GM19468 (cell line): Measurements from ENCODE around the gene PDZD7.
A peak's percentile ranks its signal among the peaks of the same experiment; 100 is the strongest.
"Not testable (repeated sequence)": the region's sequence is repeated elsewhere in the genome, so short reads cannot be mapped to it uniquely, and the experiment has no call there.

Experiments
- ATAC-seq: cut with Tn5 transposase; IDR thresholded peaks from one replicate; pipeline ENCODE4 v1.9.1; 2021; ENCODE audit warnings: mild to moderate bottlenecking, moderate library complexity, moderate number of reproducible peaks; ENCODE audit not compliant: unreplicated experiment; ENCODE audit errors: extremely low read depth

Gene PDZD7

GRCh38 chr10:101042667-101043362, 11.9 kb upstream of the PDZD7 start:
- ATAC-seq: peak; percentile 75

- no peak for ATAC-seq
Observed at GRCh38 chr10:101042118-101042517, 11.2 kb upstream of the PDZD7 start.

- ATAC-seq: no peak
Observed at GRCh38 chr10:101041252-101041761, 10.4 kb upstream of the PDZD7 start.

- ATAC-seq: no peak
Observed at GRCh38 chr10:101040851-101041250, 9.9 kb upstream of the PDZD7 start.

DNA sequence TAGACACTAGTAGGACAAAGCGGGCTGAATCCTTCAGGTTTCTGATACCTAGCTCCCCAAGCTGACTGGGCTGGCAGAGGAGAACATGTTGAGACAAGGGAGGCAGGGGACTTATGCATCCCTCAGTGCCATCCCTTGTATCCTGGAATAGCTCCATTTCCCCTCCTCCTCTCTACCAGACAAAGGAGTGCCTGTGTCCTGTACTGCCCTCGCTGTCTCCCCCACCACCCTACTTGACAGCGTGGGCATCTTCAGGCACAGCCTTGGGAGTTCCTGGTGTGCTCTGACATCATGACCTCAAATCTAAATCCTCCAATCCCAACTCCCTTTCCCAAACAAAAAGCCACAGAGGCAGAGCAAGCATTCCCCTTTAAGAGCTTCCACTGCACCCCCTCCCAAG, 9.1 kb upstream of the PDZD7 start:
- ATAC-seq: no peak

- no peak for ATAC-seq
Observed at GRCh38 chr10:101038484-101038883, 7.6 kb upstream of the PDZD7 start.

- ATAC-seq: no peak
Observed at GRCh38 chr10:101036726-101037125, 5.8 kb upstream of the PDZD7 start.

- ATAC-seq: no peak
Observed at GRCh38 chr10:101035916-101036702, 5.2 kb upstream of the PDZD7 start.

GRCh38 chr10:101035314-101035713, 4.4 kb upstream of the PDZD7 start:
- ATAC-seq: no peak

DNA sequence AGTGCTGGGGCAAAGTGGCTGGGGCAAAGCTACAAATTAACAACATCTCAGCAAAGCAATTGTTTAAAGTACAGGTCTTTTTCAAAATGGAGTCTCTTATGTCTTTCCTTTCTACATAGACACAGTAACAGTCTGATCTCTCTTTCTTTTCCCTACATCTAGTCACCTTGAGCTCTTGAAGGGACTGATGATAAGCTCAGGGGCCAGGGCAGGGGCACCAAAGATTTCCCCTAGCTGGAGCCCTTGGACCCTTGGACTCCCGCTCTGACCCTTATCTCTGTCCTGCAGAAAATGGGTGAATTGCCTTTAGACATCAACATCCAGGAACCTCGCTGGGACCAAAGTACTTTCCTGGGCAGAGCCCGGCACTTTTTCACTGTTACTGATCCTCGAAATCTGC, 3.5 kb upstream of the PDZD7 start:
- ATAC-seq: not testable (repeated sequence)

DNA sequence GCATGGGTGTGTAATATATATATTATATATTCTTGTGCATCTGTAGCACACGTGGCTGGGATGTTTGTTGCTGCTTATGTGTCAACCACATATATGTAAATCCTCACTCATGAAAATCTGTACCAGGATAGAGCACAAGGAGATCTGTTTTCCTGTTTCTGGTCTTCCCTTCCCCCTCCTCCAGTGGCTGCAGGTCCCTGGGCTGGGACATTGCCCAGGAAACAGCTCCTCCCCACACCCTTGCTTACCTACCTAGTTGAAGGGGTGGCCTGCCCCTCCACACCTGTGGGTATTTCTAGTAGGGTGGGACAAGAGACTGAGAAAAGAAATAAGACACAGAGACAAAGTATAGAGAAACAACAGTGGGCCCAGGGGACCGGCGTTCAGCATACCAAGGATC, 2.3 kb upstream of the PDZD7 start:
- ATAC-seq: no peak

GRCh38 chr10:101032637-101033224, 1.8 kb upstream of the PDZD7 start:
- ATAC-seq: no peak

DNA sequence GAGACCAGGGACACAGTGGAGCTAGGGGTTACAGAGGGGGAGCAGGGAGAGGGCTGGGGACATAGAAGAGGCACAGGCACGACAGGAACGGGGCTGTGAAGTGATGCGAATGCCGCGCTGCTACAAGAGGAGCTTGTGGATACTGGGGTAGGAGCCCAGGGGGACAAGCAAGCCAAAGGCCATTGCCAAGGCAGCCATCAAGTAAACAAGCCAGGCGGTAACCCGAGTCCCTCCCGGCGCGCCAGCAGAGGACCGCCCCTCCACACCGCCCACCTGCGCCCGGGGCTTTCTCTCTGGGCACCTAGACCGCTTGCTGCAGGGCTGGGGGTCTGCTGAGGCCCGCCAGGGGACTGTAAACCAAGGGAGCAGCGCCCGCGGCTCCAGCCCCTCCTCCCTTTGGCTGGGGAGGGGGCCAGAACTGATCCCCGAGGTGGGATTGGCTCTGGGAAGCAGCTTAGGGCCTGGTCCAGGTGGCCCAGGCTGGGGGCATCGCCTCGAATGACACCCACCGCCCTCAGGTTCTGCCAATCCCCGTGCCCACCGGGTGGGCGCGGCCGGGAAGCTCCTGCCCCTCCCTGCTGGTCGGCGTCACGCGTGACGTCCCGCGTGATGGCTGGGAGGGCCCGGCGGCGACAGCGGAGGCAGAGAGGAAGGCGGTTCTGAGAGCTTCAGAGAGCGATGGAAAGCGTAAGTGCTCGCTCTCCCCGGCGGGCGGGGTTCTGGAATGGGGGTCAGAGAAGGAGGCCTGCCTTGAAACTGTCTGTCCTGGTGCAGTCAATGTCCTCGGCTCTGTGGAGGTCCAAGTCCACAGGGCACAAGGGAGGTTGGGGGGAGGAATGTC, 1.1 kb upstream of the PDZD7 start:
- ATAC-seq: no peak

GRCh38 chr10:101030496-101031127, 317 bp downstream of the PDZD7 start:
- no peak for ATAC-seq

DNA sequence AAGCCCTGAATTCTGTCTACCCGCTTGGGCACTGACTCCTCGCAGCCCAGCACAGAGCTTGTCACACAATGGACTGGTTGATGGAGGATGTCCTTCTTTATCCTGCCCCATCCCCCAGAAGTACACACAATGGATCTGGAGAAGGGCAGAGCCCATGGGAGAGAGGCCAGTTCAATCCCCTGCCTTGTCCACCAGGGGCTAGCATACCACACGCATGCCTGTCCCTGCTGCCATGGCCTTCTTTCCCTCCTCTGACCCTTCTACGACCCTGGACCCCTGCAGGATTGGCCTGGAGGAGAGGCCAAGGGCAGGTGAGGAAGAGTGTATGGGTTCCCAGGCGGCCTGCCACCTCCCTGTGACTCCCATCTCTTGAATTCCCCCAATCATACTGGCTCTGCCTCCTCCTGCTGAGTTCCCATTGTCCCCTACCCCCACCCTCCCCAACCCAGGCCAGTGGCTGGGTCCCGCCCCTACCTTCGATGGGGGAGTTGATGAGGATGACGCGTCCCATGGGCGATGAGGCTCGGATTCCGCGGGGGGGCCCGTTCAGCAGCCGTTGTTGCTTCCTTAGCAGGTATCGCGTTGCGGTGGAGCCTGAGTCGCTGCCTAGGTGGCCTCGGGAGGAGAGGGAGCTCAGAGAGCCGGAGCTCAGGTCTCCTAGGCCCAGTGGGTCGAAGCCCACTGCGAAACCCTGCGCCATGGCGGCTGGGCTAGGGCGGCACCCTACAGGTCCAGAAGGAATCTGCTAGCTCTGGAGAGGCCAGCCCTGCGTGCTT, 1.2 kb downstream of the PDZD7 start:
- no peak for ATAC-seq

DNA sequence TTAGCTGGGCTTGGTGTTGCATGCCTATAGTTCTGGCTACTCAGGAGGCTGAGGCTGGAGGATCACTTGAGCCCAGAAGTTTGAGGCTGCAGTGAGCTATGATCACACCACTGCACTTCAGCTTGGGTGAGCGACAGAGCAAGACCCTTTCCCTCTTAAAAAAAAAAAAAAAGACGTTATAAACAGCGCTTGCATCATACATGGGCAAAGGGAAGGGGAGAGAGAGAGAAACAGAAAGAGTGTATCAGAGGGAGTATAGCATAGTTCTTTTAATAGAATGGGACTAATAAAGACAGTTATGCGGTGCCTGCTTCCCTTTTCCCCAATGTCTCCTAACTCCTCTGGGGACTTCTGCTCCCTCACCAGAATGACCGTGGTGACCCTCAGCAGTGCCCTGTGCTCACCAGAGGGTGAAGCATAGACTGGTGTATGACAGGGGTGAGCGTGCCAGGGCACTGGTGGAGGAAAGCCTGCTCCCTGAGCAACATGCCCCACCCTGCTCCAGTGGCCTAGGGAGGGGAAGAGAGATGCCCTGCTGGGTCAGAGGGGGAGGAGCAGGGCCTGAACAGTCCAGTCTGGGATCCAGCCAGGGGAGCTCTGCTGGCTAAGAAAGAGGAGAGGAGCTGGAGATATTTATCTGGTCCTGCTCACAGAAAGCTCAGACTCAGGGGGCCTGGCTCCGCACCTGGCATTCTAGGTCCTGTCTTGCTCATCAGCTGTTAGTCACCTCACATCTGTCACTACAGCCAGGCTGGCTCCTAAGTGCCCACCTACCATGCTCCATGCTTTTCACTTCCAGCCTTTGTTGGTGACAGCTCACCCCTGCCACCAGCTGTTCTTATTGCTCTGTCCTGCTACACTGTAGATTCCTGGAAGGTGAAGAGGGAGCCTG, 2.2 kb downstream of the PDZD7 start:
- no peak for ATAC-seq

DNA sequence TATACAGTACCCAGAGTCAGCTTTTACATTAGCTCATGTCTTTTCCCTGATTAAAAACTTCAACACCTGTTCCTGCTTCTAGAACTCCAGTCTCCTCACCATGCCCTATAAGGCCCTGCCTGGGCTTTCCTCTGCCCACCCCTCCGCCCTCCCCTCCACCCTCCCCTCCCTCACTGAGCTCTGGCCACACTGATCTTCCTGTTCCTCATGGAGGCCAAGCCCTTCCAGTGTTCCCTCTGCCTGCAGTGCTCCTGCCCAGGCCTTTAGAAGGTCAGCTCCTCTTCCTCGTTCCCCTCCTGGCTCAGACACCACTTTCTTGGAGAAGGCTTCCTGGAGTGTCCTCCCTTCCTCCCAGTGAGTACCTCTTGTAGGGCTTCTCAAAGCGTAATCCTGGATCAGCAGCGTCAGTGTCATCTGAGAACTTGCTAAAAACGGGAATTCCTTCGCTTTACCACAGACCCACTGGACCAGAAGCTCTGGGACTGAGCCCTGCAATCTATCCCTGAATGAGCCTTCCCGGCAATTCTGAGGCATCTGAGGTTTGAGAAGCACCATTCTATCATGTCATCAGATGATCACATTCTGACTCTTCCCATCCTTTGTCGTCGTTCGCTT, 3.7 kb downstream of the PDZD7 start:
- no peak for ATAC-seq
